HK-2 (cell line): ENCODE data around the gene ZDHHC19.
"Not testable (repeated sequence)": the region's sequence is repeated elsewhere in the genome, so short reads cannot be mapped to it uniquely, and the experiment has no call there.

Experiments used
- DNase-seq: peaks from one replicate; pipeline ENCODE4 v3.0.0-alpha.2; 2018; ENCODE audit not compliant: unreplicated experiment

The ZDHHC19 gene

DNA sequence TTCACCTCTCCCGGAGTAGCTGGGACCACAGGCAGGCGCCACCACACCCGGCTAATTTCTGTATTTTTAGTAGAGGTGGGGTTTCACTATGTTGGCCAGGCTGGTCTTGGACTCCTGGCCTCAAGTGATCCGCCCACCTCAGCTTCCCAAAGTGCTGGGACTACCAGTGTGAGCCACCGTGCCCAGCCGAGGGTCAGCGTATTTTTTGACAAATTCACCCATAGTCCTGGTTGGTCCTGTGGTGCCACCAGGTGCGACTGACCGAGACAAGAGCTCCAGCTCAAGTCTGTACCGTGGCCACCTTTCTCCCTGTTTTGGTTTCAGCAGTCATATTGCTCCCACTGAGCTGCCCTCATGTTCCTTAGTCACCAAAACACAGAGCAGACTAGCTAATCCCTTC, 13.9 kb upstream of the ZDHHC19 start:
- no peak for DNase-seq

GRCh38 chr3:196222876-196223595, 11.8 kb upstream of the ZDHHC19 start:
- no peak for DNase-seq

DNA sequence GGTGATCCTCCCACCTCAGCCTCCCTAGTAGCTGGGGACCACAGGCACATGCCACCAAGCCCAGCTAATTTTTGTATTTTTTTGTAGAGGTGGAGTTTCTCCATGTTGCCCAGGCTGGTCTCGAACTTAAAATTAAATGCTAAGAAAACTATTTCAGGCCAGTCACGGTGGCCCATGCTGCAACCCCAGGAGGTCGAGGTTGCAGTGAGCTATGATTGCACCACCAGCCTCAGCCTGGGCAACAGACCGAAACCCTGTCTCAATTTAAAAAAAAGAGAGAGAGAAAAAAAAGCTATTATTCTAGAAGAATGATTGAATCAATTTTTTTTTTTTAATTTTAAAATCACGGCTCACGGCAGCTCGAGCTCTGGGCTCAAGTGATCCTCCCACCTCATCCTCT, 9.8 kb upstream of the ZDHHC19 start:
- DNase-seq: no peak

GRCh38 chr3:196220587-196220986, 9.4 kb upstream of the ZDHHC19 start:
- DNase-seq: no peak

GRCh38 chr3:196219970-196220311, 8.7 kb upstream of the ZDHHC19 start:
- DNase-seq: no peak

- no peak for DNase-seq
Observed at GRCh38 chr3:196219194-196219969, 8.2 kb upstream of the ZDHHC19 start.

- no peak for DNase-seq
Observed at GRCh38 chr3:196218155-196218712, 7.0 kb upstream of the ZDHHC19 start.

- no peak for DNase-seq
Observed at GRCh38 chr3:196217307-196218154, 6.3 kb upstream of the ZDHHC19 start.

GRCh38 chr3:196216681-196217211, 5.5 kb upstream of the ZDHHC19 start:
- DNase-seq: no peak

- DNase-seq: no peak
Observed at GRCh38 chr3:196216089-196216564, 4.9 kb upstream of the ZDHHC19 start, which contains the start of gene SLC51A. Gene SLC51A, plus strand, starts transcription at chr3:196216534. Its CDS starts 179 bp downstream, at chr3:196216713.

GRCh38 chr3:196215493-196216020, 4.4 kb upstream of the ZDHHC19 start:
- DNase-seq: no peak

GRCh38 chr3:196214783-196215441, 3.7 kb upstream of the ZDHHC19 start:
- DNase-seq: no peak

DNA sequence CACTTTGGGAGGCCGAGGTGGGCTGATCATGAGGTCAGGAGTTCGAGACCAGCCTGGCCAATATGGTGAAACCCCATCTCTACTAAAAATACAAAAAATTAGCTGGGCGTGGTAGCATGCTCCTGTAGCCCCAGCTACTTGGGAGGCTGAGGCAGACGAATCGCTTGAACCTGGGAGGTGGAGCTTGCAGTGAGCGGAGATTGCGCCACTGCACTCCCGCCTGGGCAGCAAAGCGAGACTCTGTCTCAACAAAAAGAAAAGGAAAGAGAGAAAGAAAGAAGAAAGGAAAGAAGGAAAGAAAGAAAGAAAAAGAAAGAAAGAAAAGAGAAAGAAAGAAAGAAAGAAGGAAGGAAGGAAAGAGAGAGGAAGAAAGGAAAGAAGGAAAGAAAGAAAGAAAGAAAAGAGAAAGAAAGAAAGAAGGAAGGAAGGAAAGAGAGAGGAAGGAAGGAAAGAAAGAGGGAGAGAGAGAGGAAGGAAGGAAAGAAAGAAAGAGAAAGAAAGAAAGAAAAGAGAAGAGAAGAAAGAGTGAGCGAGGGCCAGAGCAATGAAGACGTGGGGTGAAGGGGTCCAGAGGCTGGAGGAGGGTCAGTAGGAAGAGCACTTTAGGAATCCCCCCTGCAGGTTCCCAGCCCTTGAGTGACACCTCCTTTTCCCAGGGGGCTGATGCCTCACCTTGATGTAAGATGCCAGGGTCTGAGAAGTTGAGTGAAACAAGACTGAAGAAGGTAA, 1.1 kb downstream of the ZDHHC19 start:
- not testable (repeated sequence) for DNase-seq

DNA sequence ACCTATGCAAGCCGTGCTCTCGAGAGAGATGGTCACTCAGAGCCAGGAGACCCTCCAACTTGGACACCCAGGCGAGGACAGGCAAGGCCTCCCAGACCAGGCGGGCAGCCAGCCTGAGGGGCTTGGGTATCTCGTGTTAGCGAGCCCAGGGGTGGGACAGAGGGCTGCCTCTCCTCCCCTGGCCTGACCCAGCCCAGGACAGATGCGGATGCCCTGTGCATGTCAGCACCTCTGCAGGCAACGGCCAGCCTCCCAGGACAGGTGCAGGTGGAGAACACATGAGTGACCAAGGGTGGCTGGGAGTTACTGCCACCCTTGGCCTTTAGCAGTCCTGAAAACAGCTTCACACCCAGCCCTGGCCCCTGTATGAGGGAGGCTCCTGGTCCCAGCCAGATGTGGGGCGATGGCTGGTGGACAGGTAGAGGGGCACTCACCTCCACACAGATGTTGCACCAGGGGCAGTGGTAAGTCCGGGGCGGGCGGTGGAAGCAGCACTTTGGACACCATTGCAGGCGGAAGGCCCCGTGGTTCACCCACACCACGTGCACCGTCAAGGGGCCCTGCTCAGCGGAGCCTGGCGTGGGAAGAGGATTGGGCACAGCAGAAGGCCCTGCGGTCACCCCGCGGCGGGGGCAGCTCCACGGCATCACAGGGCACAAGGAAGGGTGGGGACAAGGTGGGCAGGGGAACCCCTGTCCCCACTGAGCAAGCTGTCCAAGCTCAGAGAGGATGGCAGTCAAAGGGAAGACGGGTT, 2.1 kb downstream of the ZDHHC19 start:
- no peak for DNase-seq

DNA sequence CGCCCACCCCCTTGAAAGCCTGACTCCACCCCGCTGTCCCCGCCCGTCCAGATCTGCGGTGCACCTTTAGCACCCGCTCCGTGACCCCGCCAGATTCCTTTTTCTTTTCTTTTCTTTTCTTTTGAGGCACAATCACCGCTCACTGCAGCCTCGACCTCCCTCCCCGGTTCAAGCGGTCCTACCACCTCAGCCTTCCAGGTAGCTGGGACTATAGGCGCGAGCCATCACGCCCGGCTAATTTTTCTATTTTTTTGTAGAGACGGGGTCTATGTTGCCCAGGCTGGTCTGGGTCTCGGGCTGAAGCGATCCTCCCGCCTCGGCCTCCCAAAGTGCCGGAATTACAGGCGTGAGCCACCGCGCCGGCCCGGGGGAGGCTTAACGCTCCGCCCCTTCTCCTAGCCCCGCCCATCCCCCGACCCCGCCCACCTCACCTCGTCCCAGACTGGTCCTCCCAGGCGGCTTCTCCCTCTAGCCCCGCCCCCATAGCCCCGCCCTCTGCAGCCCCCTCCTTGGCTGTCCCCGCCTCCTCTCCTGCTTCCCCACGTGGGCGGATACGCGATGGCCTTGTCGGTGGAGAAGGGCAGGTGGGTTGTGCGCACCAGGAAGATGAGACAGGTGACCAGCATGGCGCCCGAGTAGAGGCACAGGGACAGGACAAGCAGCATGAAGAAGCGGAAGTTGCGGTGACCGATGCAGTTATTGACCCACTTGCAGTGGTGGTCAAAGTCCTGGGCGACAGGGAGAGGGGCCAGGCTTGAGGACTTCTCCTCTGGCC, 3.2 kb downstream of the ZDHHC19 start:
- no peak for DNase-seq

- no peak for DNase-seq
Observed at GRCh38 chr3:196207159-196207832, 3.9 kb downstream of the ZDHHC19 start.

DNA sequence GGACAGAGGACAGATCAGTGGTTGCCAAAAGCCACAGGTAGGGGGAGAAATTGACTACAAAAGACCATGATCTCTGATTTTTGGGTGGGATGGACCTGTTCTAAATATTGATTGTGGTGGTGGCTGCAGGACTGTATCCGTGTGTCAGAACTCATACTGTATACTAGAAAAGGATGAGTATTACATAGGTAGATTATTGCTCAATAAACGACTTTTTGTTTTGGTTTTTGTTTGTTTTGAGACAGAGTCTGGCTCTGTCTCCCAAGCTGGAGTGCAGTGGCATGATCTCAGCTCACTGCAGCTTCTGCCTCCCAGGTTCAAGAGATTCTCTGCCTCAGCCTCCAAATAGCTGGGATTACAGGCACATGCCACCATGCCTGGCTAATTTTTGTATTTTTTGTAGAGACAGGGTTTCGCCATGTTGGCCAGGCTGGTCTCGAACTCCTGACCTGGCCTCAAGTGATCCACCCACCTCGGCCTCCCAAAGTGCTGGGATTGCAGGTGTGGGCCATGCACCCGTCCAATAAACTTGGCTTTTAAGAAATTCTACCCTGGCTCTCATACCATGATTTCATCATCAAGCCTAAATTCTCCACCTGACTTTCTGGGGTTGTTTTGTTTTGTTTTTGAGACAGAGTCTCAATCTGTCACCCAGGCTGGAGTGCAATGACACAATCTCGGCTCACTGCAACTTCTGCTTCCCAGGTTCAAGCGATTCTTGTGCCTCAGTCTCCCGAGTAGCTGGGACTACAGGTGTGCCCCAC, 5.6 kb downstream of the ZDHHC19 start:
- not testable (repeated sequence) for DNase-seq
